DOHH2 (cell line): Measurements from ENCODE around the gene PAQR6.

Source experiments
- H3F3A ChIP-seq: fragments of 200-600 bp; sonication (generic), shearing (Covaris generic); 2 replicates; pipeline ENCODE4 v1.6.0; 2016; ENCODE audit warnings: antibody characterized with exemption, mild to moderate bottlenecking; ENCODE audit not compliant: control insufficient read depth, insufficient read depth
- H3K27ac ChIP-seq: fragments of 200-600 bp; sonication (generic); 2 replicates; pipeline ENCODE4 v1.5.1; 2014; ENCODE audit warnings: low read depth, mild to moderate bottlenecking, low read length, moderate library complexity
- H3K27me3 ChIP-seq: fragments of 200-600 bp; sonication (generic); 2 replicates; pipeline ENCODE4 v1.6.1; 2014; ENCODE audit warnings: mild to moderate bottlenecking, low read length, mixed read lengths; ENCODE audit not compliant: control insufficient read depth
- H3K36me3 ChIP-seq: fragments of 200-600 bp; sonication (generic); 2 replicates; pipeline ENCODE4 v1.6.1; 2014; ENCODE audit warnings: mild to moderate bottlenecking, low read length, moderate library complexity, mixed read lengths; ENCODE audit not compliant: control insufficient read depth
- H3K4me1 ChIP-seq: fragments of 200-600 bp; sonication (generic); 2 replicates; pipeline ENCODE4 v1.6.1; 2014; ENCODE audit warnings: mild to moderate bottlenecking, low read length, mixed read lengths; ENCODE audit not compliant: control insufficient read depth
- H3K4me2 ChIP-seq: fragments of 200-600 bp; sonication (generic); 2 replicates; pipeline ENCODE4 v1.6.0; 2014; ENCODE audit warnings: mild to moderate bottlenecking, low read length, moderate library complexity
- H3K4me3 ChIP-seq: fragments of 200-600 bp; sonication (generic); 2 replicates; pipeline ENCODE4 v1.5.1; 2014; ENCODE audit warnings: mild to moderate bottlenecking, low read length, mixed read lengths
- H3K79me2 ChIP-seq: fragments of 200-600 bp; sonication (generic); 2 replicates; pipeline ENCODE4 v1.6.1; 2014; ENCODE audit warnings: mild to moderate bottlenecking, low read length, mixed read lengths; ENCODE audit not compliant: control insufficient read depth
- H3K9me2 ChIP-seq: fragments of 200-600 bp; sonication (generic); replicated peaks from 2 replicates; pipeline ENCODE4 v1.6.1; 2014; ENCODE audit warnings: mild to moderate bottlenecking, low read length, mixed read lengths; ENCODE audit not compliant: control insufficient read depth
- H3K9me3 ChIP-seq: fragments of 200-600 bp; sonication (generic); 2 replicates; pipeline ENCODE4 v1.6.1; 2014; ENCODE audit warnings: antibody characterized with exemption, low read length, mixed read lengths; ENCODE audit not compliant: control insufficient read depth, insufficient read depth
- H4K20me1 ChIP-seq: fragments of 200-600 bp; sonication (generic); 2 replicates; pipeline ENCODE4 v1.6.0; 2014; ENCODE audit warnings: low read depth, mild to moderate bottlenecking, antibody characterized with exemption, low read length, moderate library complexity; ENCODE audit not compliant: control insufficient read depth, insufficient read depth
- CTCF ChIP-seq: fragments of 200-600 bp; sonication (generic); IDR thresholded peaks from one replicate; pipeline ENCODE4 v1.5.1; 2014; ENCODE audit warnings: antibody characterized with exemption, mild to moderate bottlenecking, low read depth, low read length; ENCODE audit not compliant: poor library complexity, severe bottlenecking
- EZH2phosphoT487 ChIP-seq: fragments of 200-600 bp; sonication (generic); IDR thresholded peaks from 2 replicates; pipeline ENCODE4 v1.6.1; 2017; ENCODE audit warnings: borderline replicate concordance, mild to moderate bottlenecking, antibody characterized with exemption, low read length, moderate library complexity, mixed read lengths

PAQR6 gene

GRCh38 chr1:156246781-156247459, 936 bp downstream of the PAQR6 start:
- no peaks in the 10 kb centered on the region for H4K20me1 ChIP-seq
- H3K79me2 ChIP-seq: no peaks in the 10 kb centered on the region
- no peak overlapping the region for H3K27ac ChIP-seq
- H3K9me2 ChIP-seq: no peaks in the 10 kb centered on the region
- H3F3A ChIP-seq: peaks cover 6% of the 10 kb centered on the region
- no peak overlapping the region for H3K4me3 ChIP-seq
- no peaks in the 10 kb centered on the region for H3K9me3 ChIP-seq
- H3K36me3 ChIP-seq: peaks cover 27% of the 10 kb centered on the region
- H3K4me1 ChIP-seq: peaks cover 18% of the 10 kb centered on the region
- no peak for TF ChIP-seq CTCF
- no peak for TF ChIP-seq EZH2phosphoT487
- H3K4me2 ChIP-seq: no peak overlapping the region; the same call in 1 of the 2 replicates
- H3K27me3 ChIP-seq: peaks cover 11% of the 10 kb centered on the region

- Histone ChIP-seq H3F3A (peaks cover 6% of the 10 kb centered on the region), H3K4me2 (peak overlapping the region; percentile 74), H3K27me3 (peaks cover 11% of the 10 kb centered on the region), H3K9me3 (no peaks in the 10 kb centered on the region), H3K79me2 (no peaks in the 10 kb centered on the region), H3K36me3 (peaks cover 21% of the 10 kb centered on the region), H3K9me2 (no peaks in the 10 kb centered on the region), H3K27ac (no peak overlapping the region), H3K4me3 (peak overlapping the region; percentile 64), H4K20me1 (no peaks in the 10 kb centered on the region), H3K4me1 (peaks cover 23% of the 10 kb centered on the region)
- no peak for TF ChIP-seq EZH2phosphoT487
- TF ChIP-seq CTCF: no peak
Observed at GRCh38 chr1:156246241-156246780, 1.5 kb downstream of the PAQR6 start.

GRCh38 chr1:156245451-156246232, 2.2 kb downstream of the PAQR6 start:
- Histone ChIP-seq H3K4me1 (peaks cover 27% of the 10 kb centered on the region), H3K27ac (no peak overlapping the region), H3K4me2 (peak overlapping the region; percentile 74), H3K9me3 (no peaks in the 10 kb centered on the region), H3K27me3 (peaks cover 11% of the 10 kb centered on the region), H3F3A (peaks cover 6% of the 10 kb centered on the region), H3K36me3 (peaks cover 14% of the 10 kb centered on the region), H4K20me1 (no peaks in the 10 kb centered on the region), H3K4me3 (peak overlapping the region; percentile 64), H3K9me2 (no peaks in the 10 kb centered on the region), H3K79me2 (no peaks in the 10 kb centered on the region)
- TF ChIP-seq CTCF: no peak
- no peak for TF ChIP-seq EZH2phosphoT487
